ENCODE data around the gene COX8C.

COX8C gene

DNA sequence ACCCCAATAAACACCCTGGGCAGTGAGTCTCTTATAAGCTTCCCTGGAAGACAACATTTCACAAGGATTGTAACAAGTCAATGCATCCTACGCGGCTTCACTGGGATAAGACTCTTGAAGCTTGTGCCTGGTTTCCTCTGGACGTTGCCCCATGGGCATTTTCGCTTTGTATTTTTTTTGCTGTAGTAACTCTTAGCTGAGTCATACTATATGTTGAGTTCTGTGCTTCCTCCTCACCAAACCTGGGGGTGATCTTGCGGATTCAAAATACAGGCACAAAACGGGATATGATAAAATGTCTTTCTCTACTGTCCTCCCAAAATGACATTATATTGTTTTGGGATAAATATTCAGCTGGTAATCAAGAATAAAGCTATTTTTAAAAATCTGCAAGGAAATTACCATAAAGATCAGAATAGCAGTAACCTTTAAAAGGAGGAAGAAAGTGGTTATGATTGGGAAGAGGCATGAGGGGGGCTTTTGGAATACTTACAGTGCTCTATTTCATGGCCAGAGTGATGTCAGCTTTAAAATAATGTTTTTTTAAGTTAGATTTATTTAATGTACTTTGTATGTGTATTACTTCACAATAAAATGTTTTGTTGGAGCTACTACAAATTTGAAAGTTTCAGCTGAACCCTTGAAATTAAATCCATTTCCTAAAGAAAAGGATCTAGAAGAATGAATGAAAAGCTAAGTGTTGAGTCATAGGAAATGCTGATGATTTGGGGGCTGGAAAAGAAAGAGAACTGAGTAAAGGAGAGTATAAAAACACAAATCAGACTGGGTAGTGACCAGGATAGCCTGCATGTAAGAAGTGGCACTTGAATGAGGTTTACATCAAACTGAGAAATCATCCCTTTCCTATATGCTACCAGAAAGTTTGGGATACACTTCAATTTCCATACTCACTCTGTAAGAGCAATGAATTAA, 28.8 kb upstream of the COX8C start:
- no peaks in the 10 kb centered on the region for H3K9me3 ChIP-seq (ENCODE audit: control insufficient read depth, insufficient read depth, low read depth, low read length)
- ChIA-PET POLR2A (interaction anchor here (0.6 to 1.4 kb wide), 2 partner anchors 19 to 79 kb away, joined by 3 read pairs; no protein-coding TSS in a partner anchor), CTCF (interaction anchor here (0.6 to 1.5 kb wide), 4 partner anchors 14 to 219 kb away, joined by 3 to 4 read pairs (median 3); no protein-coding TSS in a partner anchor)
- no peak overlapping the region for H3K27ac ChIP-seq (ENCODE audit: extremely low read depth, low read depth, low read length)
- peaks cover 0 to 9% of the 10 kb centered on the region in 2 experiments; a peak in 1 of 3 replicates for H3K36me3 ChIP-seq (ENCODE audit: control insufficient read depth in 2 of 2, insufficient read depth in 1 of 2, low read length in 2 of 2)
- no peak overlapping the region for H3K4me3 ChIP-seq (ENCODE audit: low read depth, low read length)
- TF ChIP-seq TCF7L2 (IDR thresholded peaks at IDR 0.05; ENCODE audit: borderline replicate concordance, low read depth, low read length) (no peak), ZNF473 (tag by site-specific recombination; IDR thresholded peaks at IDR 0.05) (no peak), ZNF23 (tag by site-specific recombination; IDR thresholded peaks at IDR 0.05; ENCODE audit: borderline replicate concordance) (no peak), ZFP3 (tag by site-specific recombination; IDR thresholded peaks at IDR 0.05; ENCODE audit: low read depth) (no peak), ZNF843 (tag by site-specific recombination; IDR thresholded peaks at IDR 0.05) (no peak)
- TF ChIP-seq, protein P1, sequence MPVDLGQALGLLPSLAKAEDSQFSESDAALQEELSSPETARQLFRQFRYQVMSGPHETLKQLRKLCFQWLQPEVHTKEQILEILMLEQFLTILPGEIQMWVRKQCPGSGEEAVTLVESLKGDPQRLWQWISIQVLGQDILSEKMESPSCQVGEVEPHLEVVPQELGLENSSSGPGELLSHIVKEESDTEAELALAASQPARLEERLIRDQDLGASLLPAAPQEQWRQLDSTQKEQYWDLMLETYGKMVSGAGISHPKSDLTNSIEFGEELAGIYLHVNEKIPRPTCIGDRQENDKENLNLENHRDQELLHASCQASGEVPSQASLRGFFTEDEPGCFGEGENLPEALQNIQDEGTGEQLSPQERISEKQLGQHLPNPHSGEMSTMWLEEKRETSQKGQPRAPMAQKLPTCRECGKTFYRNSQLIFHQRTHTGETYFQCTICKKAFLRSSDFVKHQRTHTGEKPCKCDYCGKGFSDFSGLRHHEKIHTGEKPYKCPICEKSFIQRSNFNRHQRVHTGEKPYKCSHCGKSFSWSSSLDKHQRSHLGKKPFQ (tag by site-specific recombination; IDR thresholded peaks at IDR 0.05): no peak
- TF ChIP-seq, protein P2, sequence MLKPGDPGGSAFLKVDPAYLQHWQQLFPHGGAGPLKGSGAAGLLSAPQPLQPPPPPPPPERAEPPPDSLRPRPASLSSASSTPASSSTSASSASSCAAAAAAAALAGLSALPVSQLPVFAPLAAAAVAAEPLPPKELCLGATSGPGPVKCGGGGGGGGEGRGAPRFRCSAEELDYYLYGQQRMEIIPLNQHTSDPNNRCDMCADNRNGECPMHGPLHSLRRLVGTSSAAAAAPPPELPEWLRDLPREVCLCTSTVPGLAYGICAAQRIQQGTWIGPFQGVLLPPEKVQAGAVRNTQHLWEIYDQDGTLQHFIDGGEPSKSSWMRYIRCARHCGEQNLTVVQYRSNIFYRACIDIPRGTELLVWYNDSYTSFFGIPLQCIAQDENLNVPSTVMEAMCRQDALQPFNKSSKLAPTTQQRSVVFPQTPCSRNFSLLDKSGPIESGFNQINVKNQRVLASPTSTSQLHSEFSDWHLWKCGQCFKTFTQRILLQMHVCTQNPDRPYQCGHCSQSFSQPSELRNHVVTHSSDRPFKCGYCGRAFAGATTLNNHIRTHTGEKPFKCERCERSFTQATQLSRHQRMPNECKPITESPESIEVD (tag by site-specific recombination; IDR thresholded peaks at IDR 0.05): no peak
- peaks cover 15% of the 10 kb centered on the region for H3K4me1 ChIP-seq (ENCODE audit: control insufficient read depth, insufficient read depth, low read length)

DNA sequence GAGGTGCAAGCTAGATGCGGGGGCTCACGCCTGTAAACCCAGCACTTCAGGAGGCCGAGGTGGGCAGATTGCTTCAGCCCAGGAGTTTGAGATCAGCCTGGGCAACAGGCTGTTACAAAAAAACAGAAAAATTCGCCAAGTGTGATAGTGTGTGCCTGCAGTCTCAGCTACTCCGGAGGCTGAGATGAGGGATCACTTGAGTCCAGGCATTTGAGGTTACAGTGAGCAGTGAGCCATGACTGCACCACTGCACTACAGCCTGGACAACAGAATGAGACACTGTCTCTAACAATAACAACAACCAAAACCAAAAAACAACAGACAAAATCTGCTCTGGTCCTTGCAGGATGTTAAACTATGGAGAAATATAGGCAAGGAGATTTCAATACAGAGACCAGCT, 28.1 kb upstream of the COX8C start:
- ChIA-PET CTCF (no interaction called here), POLR2A (interaction anchor here (0.6 kb wide), 1 partner anchor 79 kb away, joined by 3 read pairs; no protein-coding TSS in a partner anchor)
- TF ChIP-seq ZNF585B (tag by site-specific recombination; IDR thresholded peaks at IDR 0.05): no peak
- TF ChIP-seq, protein P3, sequence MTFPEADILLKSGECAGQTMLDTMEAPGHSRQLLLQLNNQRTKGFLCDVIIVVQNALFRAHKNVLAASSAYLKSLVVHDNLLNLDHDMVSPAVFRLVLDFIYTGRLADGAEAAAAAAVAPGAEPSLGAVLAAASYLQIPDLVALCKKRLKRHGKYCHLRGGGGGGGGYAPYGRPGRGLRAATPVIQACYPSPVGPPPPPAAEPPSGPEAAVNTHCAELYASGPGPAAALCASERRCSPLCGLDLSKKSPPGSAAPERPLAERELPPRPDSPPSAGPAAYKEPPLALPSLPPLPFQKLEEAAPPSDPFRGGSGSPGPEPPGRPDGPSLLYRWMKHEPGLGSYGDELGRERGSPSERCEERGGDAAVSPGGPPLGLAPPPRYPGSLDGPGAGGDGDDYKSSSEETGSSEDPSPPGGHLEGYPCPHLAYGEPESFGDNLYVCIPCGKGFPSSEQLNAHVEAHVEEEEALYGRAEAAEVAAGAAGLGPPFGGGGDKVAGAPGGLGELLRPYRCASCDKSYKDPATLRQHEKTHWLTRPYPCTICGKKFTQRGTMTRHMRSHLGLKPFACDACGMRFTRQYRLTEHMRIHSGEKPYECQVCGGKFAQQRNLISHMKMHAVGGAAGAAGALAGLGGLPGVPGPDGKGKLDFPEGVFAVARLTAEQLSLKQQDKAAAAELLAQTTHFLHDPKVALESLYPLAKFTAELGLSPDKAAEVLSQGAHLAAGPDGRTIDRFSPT (tag by site-specific recombination; IDR thresholded peaks at IDR 0.05): no peak
- TF ChIP-seq ZNF394 (tag by site-specific recombination; IDR thresholded peaks at IDR 0.05; ENCODE audit: borderline replicate concordance): peak; percentile 54; the same call in 1 of the 2 replicates
- TF ChIP-seq, protein P4, sequence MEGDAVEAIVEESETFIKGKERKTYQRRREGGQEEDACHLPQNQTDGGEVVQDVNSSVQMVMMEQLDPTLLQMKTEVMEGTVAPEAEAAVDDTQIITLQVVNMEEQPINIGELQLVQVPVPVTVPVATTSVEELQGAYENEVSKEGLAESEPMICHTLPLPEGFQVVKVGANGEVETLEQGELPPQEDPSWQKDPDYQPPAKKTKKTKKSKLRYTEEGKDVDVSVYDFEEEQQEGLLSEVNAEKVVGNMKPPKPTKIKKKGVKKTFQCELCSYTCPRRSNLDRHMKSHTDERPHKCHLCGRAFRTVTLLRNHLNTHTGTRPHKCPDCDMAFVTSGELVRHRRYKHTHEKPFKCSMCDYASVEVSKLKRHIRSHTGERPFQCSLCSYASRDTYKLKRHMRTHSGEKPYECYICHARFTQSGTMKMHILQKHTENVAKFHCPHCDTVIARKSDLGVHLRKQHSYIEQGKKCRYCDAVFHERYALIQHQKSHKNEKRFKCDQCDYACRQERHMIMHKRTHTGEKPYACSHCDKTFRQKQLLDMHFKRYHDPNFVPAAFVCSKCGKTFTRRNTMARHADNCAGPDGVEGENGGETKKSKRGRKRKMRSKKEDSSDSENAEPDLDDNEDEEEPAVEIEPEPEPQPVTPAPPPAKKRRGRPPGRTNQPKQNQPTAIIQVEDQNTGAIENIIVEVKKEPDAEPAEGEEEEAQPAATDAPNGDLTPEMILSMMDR (tag by site-specific recombination; IDR thresholded peaks at IDR 0.05): no peak
- TF ChIP-seq ZEB2 (tag by site-specific recombination; IDR thresholded peaks at IDR 0.05): no peak
- Histone ChIP-seq H3K4me3 (ENCODE audit: low read depth, low read length) (no peak overlapping the region), H3K36me3 (ENCODE audit: control insufficient read depth in 2 of 2, insufficient read depth in 1 of 2, low read length in 2 of 2) (peaks cover 0 to 9% of the 10 kb centered on the region in 2 experiments; a peak in 1 of 3 replicates), H3K9me3 (ENCODE audit: control insufficient read depth, insufficient read depth, low read depth, low read length) (no peaks in the 10 kb centered on the region), H3K4me1 (ENCODE audit: control insufficient read depth, insufficient read depth, low read length) (peaks cover 15% of the 10 kb centered on the region), H3K27ac (ENCODE audit: extremely low read depth, low read depth, low read length) (no peak overlapping the region)

Data from HEK293 (cell line).